ENCODE data around the gene LARP4.
"Not testable (repeated sequence)": the region's sequence is repeated elsewhere in the genome, so short reads cannot be mapped to it uniquely, and the experiment has no call there.

LARP4 gene

GRCh38 chr12:50483488-50483887 is 82.8 kb downstream of the LARP4 start:
- no peak for DNase-seq

DNA sequence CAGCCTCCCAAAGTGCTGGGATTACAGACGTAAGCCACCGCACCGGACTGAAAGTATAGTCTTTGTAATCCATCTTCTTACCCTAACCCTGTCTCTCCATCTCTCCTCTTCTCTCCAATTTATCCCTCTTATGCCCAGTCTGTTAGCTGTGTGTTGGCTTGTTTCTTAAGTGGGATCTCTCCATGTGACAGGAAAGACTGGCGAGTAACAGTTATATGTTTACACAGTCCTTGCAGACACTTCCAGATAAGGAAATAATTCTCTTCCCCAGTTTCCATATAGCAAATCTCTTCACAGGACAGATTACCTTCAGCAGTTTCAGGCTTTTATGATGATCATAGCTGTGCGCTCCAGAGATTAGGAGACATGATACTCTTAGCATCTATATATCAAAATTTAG is 88.1 kb downstream of the LARP4 start:
- no peak for DNase-seq

- not testable (repeated sequence) for DNase-seq
Measured at GRCh38 chr12:50498119-50498518, 97.4 kb downstream of the LARP4 start.

DNA sequence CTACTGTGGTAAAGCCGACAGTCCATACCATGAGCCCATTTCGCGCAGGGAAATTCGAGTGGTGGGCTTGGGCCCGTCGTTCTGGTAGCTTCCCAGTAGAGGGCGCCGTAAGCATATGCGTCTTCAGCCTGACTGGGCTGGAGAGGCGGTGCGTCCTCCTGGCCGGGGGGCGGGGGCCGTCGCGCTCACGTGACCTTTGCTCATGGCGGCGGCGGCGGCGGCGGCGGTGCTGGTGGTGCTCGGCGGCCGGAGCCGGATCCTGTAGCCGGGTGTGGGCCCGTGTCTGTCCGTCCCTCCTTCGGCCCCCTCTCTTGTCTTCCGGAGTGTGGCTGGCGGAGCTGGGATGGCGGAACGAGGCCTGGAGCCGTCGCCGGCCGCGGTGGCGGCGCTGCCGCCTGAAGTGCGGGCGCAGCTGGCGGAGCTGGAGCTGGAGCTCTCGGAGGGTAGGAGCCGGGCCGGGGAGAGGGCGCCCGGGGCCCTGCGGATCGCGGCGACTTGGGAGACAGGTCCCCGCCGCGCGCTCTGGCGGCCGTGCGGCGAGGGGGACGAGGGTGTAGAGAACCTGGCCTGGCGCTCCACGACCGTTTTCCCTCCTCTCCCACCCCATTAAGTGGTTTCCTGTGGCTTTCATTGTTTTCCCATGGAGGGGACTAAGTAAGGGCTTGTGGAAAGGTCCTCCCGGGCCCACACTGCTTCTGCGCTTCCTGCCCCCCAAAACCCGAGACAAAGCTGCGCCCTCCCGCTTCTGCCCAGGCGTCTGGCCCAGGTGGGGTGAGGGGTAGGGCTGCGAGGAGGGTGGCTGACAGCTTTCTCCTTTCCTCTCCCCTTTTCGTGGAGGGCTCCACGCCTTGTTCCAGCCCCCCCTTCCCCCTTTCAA is 104.4 kb downstream of the LARP4 start, which contains the start of gene DIP2B:
DIP2B (plus strand) TSS at position 188 of the 877 bp plus-strand sequence; CDS start at position 344, 156 bp downstream.
- DNase-seq, result peak; percentile 95

GRCh38 chr12:50505675-50506530 is 105.2 kb downstream of the LARP4 start:
- no peak for DNase-seq

- DNase-seq, result no peak
Measured at GRCh38 chr12:50506753-50507473, 106.2 kb downstream of the LARP4 start.

GRCh38 chr12:50507474-50507838 is 106.8 kb downstream of the LARP4 start:
- DNase-seq, result no peak

DNA sequence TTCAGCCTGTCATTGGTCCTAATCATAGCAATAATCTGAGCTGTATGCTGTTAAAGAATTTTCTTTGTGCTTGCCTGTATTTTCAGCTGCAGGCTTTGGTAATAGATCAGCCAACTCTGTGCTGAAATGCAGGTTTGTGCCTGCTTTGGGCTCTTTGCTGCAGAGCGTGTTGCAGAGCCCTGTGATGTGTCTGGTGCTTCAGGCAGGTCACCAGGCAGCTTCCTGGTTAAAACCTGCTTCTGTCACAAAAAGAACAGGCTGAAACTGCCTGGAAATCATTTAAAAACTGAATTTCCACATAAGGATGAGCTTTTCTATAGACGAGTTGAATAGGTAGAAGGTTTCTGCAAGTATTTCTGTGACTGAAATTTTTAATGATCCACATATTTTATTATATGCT is 107.2 kb downstream of the LARP4 start:
- no peak for DNase-seq

- no peak for DNase-seq
Measured at GRCh38 chr12:50508414-50508813, 107.7 kb downstream of the LARP4 start.

GRCh38 chr12:50508970-50509663 is 108.4 kb downstream of the LARP4 start:
- no peak for DNase-seq

DNA sequence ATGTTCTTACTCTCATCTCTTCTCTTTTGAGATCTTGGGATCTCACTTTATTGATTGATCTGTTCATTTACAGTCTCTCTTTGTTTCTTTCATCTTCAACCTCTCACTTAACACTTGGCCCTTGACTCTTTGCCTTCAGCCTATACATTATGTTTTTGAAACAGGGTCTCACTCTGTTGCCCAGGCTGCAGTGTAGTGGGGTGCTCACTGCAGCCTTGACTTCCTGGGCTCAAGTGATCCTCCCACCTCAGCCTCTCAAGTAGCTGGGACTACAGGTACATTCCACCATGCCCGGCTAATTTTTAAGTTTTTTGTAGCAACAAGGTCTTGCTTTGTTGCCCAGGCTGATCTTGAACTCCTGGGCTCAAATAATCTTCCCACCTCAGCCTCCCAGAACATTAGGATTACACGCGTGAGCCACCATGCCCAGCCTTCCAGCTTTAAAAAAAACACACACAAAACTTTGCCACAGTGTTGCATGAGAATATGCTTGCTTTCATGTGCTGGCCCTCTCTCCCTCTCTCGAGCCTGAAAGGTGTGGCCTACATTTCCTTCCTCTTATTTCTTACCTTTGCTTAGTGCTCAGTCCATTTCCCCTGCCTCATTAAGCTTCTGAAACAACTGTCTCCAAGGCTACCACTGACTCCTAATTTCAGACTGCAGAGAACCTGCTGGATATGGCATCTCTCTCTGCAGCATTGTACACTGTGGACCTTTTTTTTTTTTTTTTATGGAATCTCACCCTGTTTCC is 114.0 kb downstream of the LARP4 start:
- DNase-seq, result no peak

- DNase-seq, result no peak
Measured at GRCh38 chr12:50515587-50515986, 114.9 kb downstream of the LARP4 start.

- DNase-seq, result peak; percentile 26
Measured at GRCh38 chr12:50517421-50518048, 116.8 kb downstream of the LARP4 start.

GRCh38 chr12:50518090-50518489 is 117.4 kb downstream of the LARP4 start:
- DNase-seq, result no peak

DNA sequence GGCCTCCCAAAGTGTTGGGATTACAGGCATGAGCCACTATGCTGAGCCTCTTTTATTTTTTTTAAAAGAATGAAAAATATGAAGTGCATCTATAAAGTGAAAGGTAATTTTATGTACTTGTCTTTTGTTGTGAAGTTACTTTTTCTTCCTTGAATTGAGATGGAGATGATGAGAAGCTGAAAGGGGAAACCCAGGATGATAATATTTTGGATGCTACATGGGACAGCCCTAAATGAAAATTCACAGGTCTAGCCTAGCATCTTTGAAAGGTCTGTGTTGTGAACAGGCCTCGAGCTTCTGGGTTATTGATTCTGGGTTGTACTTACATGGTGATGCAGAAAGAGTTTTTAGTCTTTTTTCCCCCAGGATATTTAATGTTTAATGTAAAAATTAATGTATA is 118.7 kb downstream of the LARP4 start:
- no peak for DNase-seq

DNA sequence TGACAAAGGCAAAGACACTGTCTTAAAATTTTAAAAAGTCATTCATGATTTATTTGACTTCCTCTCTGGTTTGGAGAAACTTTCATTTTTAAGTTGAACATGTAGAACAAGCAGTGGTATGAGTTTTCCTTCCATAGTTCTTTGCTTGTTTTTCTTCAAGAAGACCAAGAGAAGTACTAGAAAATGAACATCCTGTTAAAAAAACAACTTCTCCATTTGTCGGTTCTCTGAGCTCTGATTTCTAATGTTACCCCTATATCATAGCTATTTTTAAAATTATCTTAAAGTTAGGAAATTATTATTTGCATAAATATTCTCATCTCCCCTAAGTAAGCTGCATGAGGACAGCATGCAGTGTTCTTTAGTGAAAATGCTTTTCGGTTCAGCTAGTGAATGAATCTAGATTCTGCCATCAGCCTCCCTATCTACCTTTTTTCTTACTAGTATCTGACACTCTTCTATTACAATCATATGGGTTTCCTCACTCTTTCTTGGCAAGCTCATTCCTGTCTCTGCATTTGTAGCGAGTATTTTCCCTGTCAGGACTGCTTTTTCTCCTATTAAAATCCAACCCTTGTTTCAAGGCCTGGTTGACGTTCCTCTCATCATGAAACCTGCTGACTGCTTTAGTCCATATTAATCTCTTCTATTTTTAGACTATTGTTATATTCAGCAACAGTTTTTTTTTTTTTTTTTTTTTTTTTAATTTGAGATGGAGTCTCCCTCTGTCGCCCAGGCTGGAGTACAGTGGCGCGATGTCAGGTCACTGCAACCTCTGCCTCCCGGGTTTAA is 119.9 kb downstream of the LARP4 start:
- no peak for DNase-seq

GRCh38 chr12:50521781-50522180 is 121.1 kb downstream of the LARP4 start:
- not testable (repeated sequence) for DNase-seq

- DNase-seq, result no peak
Measured at GRCh38 chr12:50523772-50524171, 123.1 kb downstream of the LARP4 start.

GRCh38 chr12:50524621-50525020 is 123.9 kb downstream of the LARP4 start:
- DNase-seq, result no peak

GRCh38 chr12:50525422-50525821 is 124.7 kb downstream of the LARP4 start:
- DNase-seq, result no peak
